MM.1S (cell line): ENCODE data around the gene LEFTY1.

Experiments used
- DNase-seq: peaks from one replicate; pipeline ENCODE4 v3.0.0-alpha.2; 2015
- H2AFZ ChIP-seq: fragments of 300-600 bp; sonication (generic); 2 replicates; pipeline ENCODE4 v1.6.0; 2016; ENCODE audit warnings: antibody characterized with exemption, low read length
- H3F3A ChIP-seq: fragments of 300-600 bp; sonication (generic); 2 replicates; pipeline ENCODE4 v1.6.1; 2016; ENCODE audit warnings: mild to moderate bottlenecking, antibody characterized with exemption, low read length, moderate library complexity, mixed read lengths; ENCODE audit not compliant: insufficient read depth
- H3K27ac ChIP-seq: fragments of 300-600 bp; sonication (generic); 2 replicates; pipeline ENCODE4 v1.5.1; 2016; ENCODE audit warnings: mild to moderate bottlenecking, low read length
- H3K27me3 ChIP-seq: fragments of 300-600 bp; sonication (generic); replicated peaks from 2 replicates; pipeline ENCODE4 v1.6.0; 2016; ENCODE audit warnings: low read length; ENCODE audit not compliant: insufficient read depth
- H3K36me3 ChIP-seq: fragments of 300-600 bp; sonication (generic); replicated peaks from 2 replicates; pipeline ENCODE4 v1.6.1; 2016; ENCODE audit warnings: mild to moderate bottlenecking, low read length, mixed read lengths; ENCODE audit not compliant: insufficient read depth
- H3K4me1 ChIP-seq: fragments of 300-600 bp; sonication (generic); 2 replicates; pipeline ENCODE4 v1.6.1; 2016; ENCODE audit warnings: low read length, mixed read lengths
- H3K4me2 ChIP-seq: fragments of 300-600 bp; sonication (generic); 2 replicates; pipeline ENCODE4 v1.6.0; 2016; ENCODE audit warnings: low read depth, low read length
- H3K4me3 ChIP-seq: fragments of 300-600 bp; sonication (generic); 2 replicates; pipeline ENCODE4 v1.5.1; 2016; ENCODE audit warnings: low read length, mixed read lengths
- H3K79me2 ChIP-seq: fragments of 300-600 bp; sonication (generic); 2 replicates; pipeline ENCODE4 v1.6.1; 2016; ENCODE audit warnings: mixed run types, low read length, mixed read lengths
- H3K9ac ChIP-seq: fragments of 300-600 bp; sonication (generic); 2 replicates; pipeline ENCODE4 v1.6.1; 2016; ENCODE audit warnings: low read length, mixed read lengths
- H3K9me2 ChIP-seq: fragments of 300-600 bp; sonication (generic); replicated peaks from 2 replicates; pipeline ENCODE4 v1.6.1; 2016; ENCODE audit warnings: mild to moderate bottlenecking, low read length, mixed read lengths; ENCODE audit not compliant: insufficient read depth
- H3K9me3 ChIP-seq: fragments of 300-600 bp; sonication (generic); replicated peaks from 2 replicates; pipeline ENCODE4 v1.6.1; 2016; ENCODE audit warnings: mild to moderate bottlenecking, low read length, mixed read lengths; ENCODE audit not compliant: insufficient read depth
- H4K20me1 ChIP-seq: fragments of 300-600 bp; sonication (generic); 2 replicates; pipeline ENCODE4 v1.6.1; 2016; ENCODE audit warnings: mild to moderate bottlenecking, low read length, moderate library complexity, mixed read lengths; ENCODE audit not compliant: insufficient read depth
- CTCF ChIP-seq: fragments of 300-600 bp; sonication (generic); IDR thresholded peaks from 2 replicates; pipeline ENCODE4 v1.5.1; 2016; ENCODE audit warnings: antibody characterized with exemption, low read length, mixed read lengths
- EZH2 ChIP-seq: fragments of 300-600 bp; sonication (generic); optimal IDR thresholded peaks from 2 replicates; pipeline ENCODE3; 2017; ENCODE audit warnings: low read depth, mild to moderate bottlenecking, antibody characterized with exemption, low read length, mixed read lengths
- EZH2phosphoT487 ChIP-seq: fragments of 300-600 bp; sonication (generic); IDR thresholded peaks from 2 replicates; pipeline ENCODE4 v1.6.1; 2018; ENCODE audit warnings: antibody characterized with exemption, low read length

The LEFTY1 gene

GRCh38 chr1:225875044-225875815 is 13.7 kb downstream of the LEFTY1 start:
- H4K20me1 ChIP-seq, result no peaks in the 10 kb centered on the region
- peak overlapping the region; percentile 6; the same call in 1 of the 2 replicates for H3K4me2 ChIP-seq
- peaks cover 51% of the 10 kb centered on the region for H3K4me1 ChIP-seq
- H3K27me3 ChIP-seq, result no peaks in the 10 kb centered on the region
- peak overlapping the region; percentile 44; the same call in 1 of the 2 replicates for H3K27ac ChIP-seq
- DNase-seq, result peak; percentile 35
- H3F3A ChIP-seq, result peaks cover 13% of the 10 kb centered on the region
- H3K9ac ChIP-seq, result peak overlapping the region; percentile 3; the same call in 1 of the 2 replicates
- H3K36me3 ChIP-seq, result peaks cover 38% of the 10 kb centered on the region
- no peak for TF ChIP-seq EZH2
- TF ChIP-seq CTCF, result no peak
- TF ChIP-seq EZH2phosphoT487, result no peak
- H3K79me2 ChIP-seq, result peaks cover 95% of the 10 kb centered on the region
- no peak overlapping the region for H2AFZ ChIP-seq
- no peaks in the 10 kb centered on the region for H3K9me3 ChIP-seq
- no peak overlapping the region for H3K4me3 ChIP-seq
- no peaks in the 10 kb centered on the region for H3K9me2 ChIP-seq

- TF ChIP-seq EZH2, result no peak
- no peak for TF ChIP-seq EZH2phosphoT487
- TF ChIP-seq CTCF, result no peak
- no peak overlapping the region for H3K4me2 ChIP-seq
- H3K4me3 ChIP-seq, result no peak overlapping the region
- DNase-seq, result no peak
- no peak overlapping the region for H2AFZ ChIP-seq
- no peaks in the 10 kb centered on the region for H3K9me2 ChIP-seq
- peaks cover 5% of the 10 kb centered on the region for H3F3A ChIP-seq
- H3K36me3 ChIP-seq, result peaks cover 38% of the 10 kb centered on the region
- no peaks in the 10 kb centered on the region for H4K20me1 ChIP-seq
- H3K4me1 ChIP-seq, result peaks cover 44% of the 10 kb centered on the region
- H3K79me2 ChIP-seq, result peaks cover 88% of the 10 kb centered on the region
- no peak overlapping the region for H3K27ac ChIP-seq
- H3K9ac ChIP-seq, result no peak overlapping the region
- H3K9me3 ChIP-seq, result no peaks in the 10 kb centered on the region
- no peaks in the 10 kb centered on the region for H3K27me3 ChIP-seq
Observed at GRCh38 chr1:225874431-225874830, 14.5 kb downstream of the LEFTY1 start.

GRCh38 chr1:225873281-225873850 is 15.6 kb downstream of the LEFTY1 start:
- H3K36me3 ChIP-seq, result peaks cover 44% of the 10 kb centered on the region
- DNase-seq, result no peak
- no peak overlapping the region for H3K4me2 ChIP-seq
- TF ChIP-seq EZH2phosphoT487 (no peak), CTCF (no peak), EZH2 (no peak)
- H3K79me2 ChIP-seq, result peaks cover 87% of the 10 kb centered on the region
- peaks cover 34% of the 10 kb centered on the region for H3K4me1 ChIP-seq
- H3K4me3 ChIP-seq, result no peak overlapping the region
- peaks cover 3% of the 10 kb centered on the region; the same call in 1 of the 2 replicates for H3F3A ChIP-seq
- H4K20me1 ChIP-seq, result no peaks in the 10 kb centered on the region
- H3K9me3 ChIP-seq, result no peaks in the 10 kb centered on the region
- no peak overlapping the region for H3K27ac ChIP-seq
- H3K9ac ChIP-seq, result no peak overlapping the region
- H3K9me2 ChIP-seq, result no peaks in the 10 kb centered on the region
- H3K27me3 ChIP-seq, result no peaks in the 10 kb centered on the region
- H2AFZ ChIP-seq, result no peak overlapping the region
